Caco-2 (cell line): ENCODE data around the gene TALDO1. TPM values are rescaled to one million over a fixed set of nuclear protein-coding genes. Genes with fewer than 3 reads are reported as not detected.

ENCODE experiments used
- BruUV-seq: library from RNA; stranded (reverse); fragments of 400-500 nt; replicated peaks from 2 replicates; lab custom pipeline; 2021; lab: Mats Ljungman, UMichigan
- CTCF ChIA-PET: fragments of 300-600 bp; sonication (Branson Sonifier 250); formaldehyde crosslinking; loops from one replicate; lab custom pipeline; 2022; ENCODE audit warnings: antibody characterized with exemption; lab: Charles Lee
- POLR2A ChIA-PET: fragments of 300-600 bp; sonication (Branson Sonifier 250); formaldehyde crosslinking; loops from one replicate; lab custom pipeline; 2022; ENCODE audit warnings: antibody characterized with exemption; lab: Charles Lee
- DNase-seq, 2 experiments: peaks; one replicate each; pipeline versions ENCODE4 v3.0.0 to v3.0.0-alpha.2; 2020 to 2022
- H3K27me3 ChIP-seq: replicated peaks from 2 replicates; pipeline ENCODE4 v1.6.0; 2011; ENCODE audit warnings: low read length; ENCODE audit not compliant: control insufficient read depth, insufficient read depth
- H3K36me3 ChIP-seq: 2 replicates; pipeline ENCODE4 v1.5.1; 2011; ENCODE audit warnings: low read length; ENCODE audit not compliant: control insufficient read depth, insufficient read depth
- H3K4me1 ChIP-seq: fragments of 250-450 bp; sonication (Bioruptor Pico); 2 replicates; pipeline ENCODE4 v1.5.1; 2020; ENCODE audit warnings: mild to moderate bottlenecking
- H3K4me3 ChIP-seq: 2 replicates; pipeline ENCODE4 v1.5.1; 2011; ENCODE audit warnings: low read depth, mild to moderate bottlenecking, control low read depth, low read length
- H3K9me3 ChIP-seq: fragments of 250-450 bp; sonication (Bioruptor Pico); 2 replicates; pipeline ENCODE4 v1.5.1; 2020; ENCODE audit warnings: mild to moderate bottlenecking, moderate library complexity
- H3K27ac Mint-ChIP-seq: one replicate; pipeline ENCODE4 v1.8.0; 2022; ENCODE audit warnings: mixed read lengths; ENCODE audit not compliant: unreplicated experiment
- H3K27me3 Mint-ChIP-seq: one replicate; pipeline ENCODE4 v1.8.0; 2022; ENCODE audit warnings: mixed read lengths; ENCODE audit not compliant: insufficient read depth, unreplicated experiment
- H3K36me3 Mint-ChIP-seq: one replicate; pipeline ENCODE4 v1.8.0; 2022; ENCODE audit warnings: mild to moderate bottlenecking, mixed read lengths; ENCODE audit not compliant: insufficient read depth, unreplicated experiment
- H3K4me1 Mint-ChIP-seq: one replicate; pipeline ENCODE4 v1.8.0; 2022; ENCODE audit warnings: low read depth, mixed read lengths; ENCODE audit not compliant: unreplicated experiment
- H3K4me3 Mint-ChIP-seq: one replicate; pipeline ENCODE4 v1.8.0; 2022; ENCODE audit warnings: mild to moderate bottlenecking, moderate library complexity, mixed read lengths; ENCODE audit not compliant: unreplicated experiment
- H3K9me3 Mint-ChIP-seq: one replicate; pipeline ENCODE4 v1.8.0; 2022; ENCODE audit warnings: mixed read lengths; ENCODE audit not compliant: unreplicated experiment
- CTCF ChIP-seq, 2 experiments: fragments of 200-600 bp in 1 of 2; IDR thresholded peaks; 1 replicate in 1 of 2; 2 replicates in 1 of 2; pipeline versions ENCODE4 v1.5.1 to v1.8.0; 2011 to 2022; ENCODE audit warnings: antibody characterized with exemption in 1 of 2, control low read depth in 1 of 2, inconsistent platforms in 1 of 2, low read depth in 1 of 2, low read length in 1 of 2, mild to moderate bottlenecking in 1 of 2, moderate library complexity in 1 of 2; ENCODE audit not compliant: insufficient read depth in 1 of 2, severe bottlenecking in 1 of 2, unreplicated experiment in 1 of 2
- intact Hi-C: fragments of 100-400 bp; cut with micrococcal nuclease; formaldehyde crosslinking; loops from one replicate; pipeline ENCODE4 v1.10.0; 2022; ENCODE audit not compliant: unreplicated experiment
- total RNA-seq: library from RNA; stranded (reverse); gene quantifications from 2 replicates; pipeline ENCODE4 v1.2.3, GENCODE V29; 2022

Gene TALDO1
- total RNA-seq, 1 experiment from 2014 or later: 293 TPM

- no peaks in the 10 kb centered on the region for H3K9me3 Mint-ChIP-seq
- peak overlapping the region; percentile 72 for H3K27ac Mint-ChIP-seq
- POLR2A ChIA-PET: interaction anchor here (0.9 to 2.1 kb wide), 5 partner anchors 21 to 134 kb away, joined by 3 to 9 read pairs (median 3); partner anchors contain the start of genes DEAF1, RPLP2 and TMEM80
Measured at GRCh38 chr11:748007-748359, 719 bp downstream of the TALDO1 start.

GRCh38 chr11:749731-750130 lies 2.5 kb downstream of the TALDO1 start:
- Mint-ChIP-seq H3K27me3 (no peaks in the 10 kb centered on the region), H3K4me3 (peak overlapping the region; percentile 38), H3K36me3 (peaks cover 27% of the 10 kb centered on the region), H3K9me3 (no peaks in the 10 kb centered on the region), H3K27ac (no peak overlapping the region), H3K4me1 (no peaks in the 10 kb centered on the region)
- ChIA-PET POLR2A (interaction anchor here (0.6 kb wide), 1 partner anchor 33 kb away, joined by 7 read pairs; no protein-coding TSS in a partner anchor), CTCF (no interaction called here)
- intact Hi-C loops: no loop called here
- TF ChIP-seq CTCF (IDR thresholded peaks at IDR 0.05; ENCODE audit: insufficient read depth in 1 of 2, low read depth in 1 of 2, low read length in 1 of 2, severe bottlenecking in 1 of 2, unreplicated experiment in 1 of 2): no peak
- Histone ChIP-seq H3K4me3 (no peak overlapping the region), H3K4me1 (peaks cover 27% of the 10 kb centered on the region), H3K9me3 (no peaks in the 10 kb centered on the region), H3K27me3 (no peaks in the 10 kb centered on the region), H3K36me3 (no peaks in the 10 kb centered on the region; the same call in 1 of the 2 replicates)
- no TSS peak for BruUV-seq
- no peak for DNase-seq

More at GRCh38 chr11:748007-748359, 719 bp downstream of the TALDO1 start:
- intact Hi-C loops: no loop called here
- Histone ChIP-seq H3K4me3 (peak overlapping the region; percentile 96), H3K36me3 (no peaks in the 10 kb centered on the region; the same call in 1 of the 2 replicates), H3K9me3 (no peaks in the 10 kb centered on the region), H3K27me3 (no peaks in the 10 kb centered on the region), H3K4me1 (peaks cover 27% of the 10 kb centered on the region)
- Mint-ChIP-seq H3K4me3 (peak overlapping the region; percentile 93), H3K36me3 (peaks cover 27% of the 10 kb centered on the region), H3K27me3 (no peaks in the 10 kb centered on the region), H3K4me1 (no peaks in the 10 kb centered on the region)
- no peak for TF ChIP-seq CTCF (IDR thresholded peaks at IDR 0.05; ENCODE audit: insufficient read depth in 1 of 2, low read depth in 1 of 2, low read length in 1 of 2, severe bottlenecking in 1 of 2, unreplicated experiment in 1 of 2)
- no peak for DNase-seq
- CTCF ChIA-PET: interaction anchor here (0.7 kb wide), 1 partner anchor 49 kb away, joined by 3 read pairs; no protein-coding TSS in a partner anchor
- BruUV-seq: no TSS peak

- no peak overlapping the region for H3K4me3 Mint-ChIP-seq
- Histone ChIP-seq H3K27me3 (no peaks in the 10 kb centered on the region), H3K4me3 (no peak overlapping the region), H3K4me1 (no peaks in the 10 kb centered on the region), H3K9me3 (no peaks in the 10 kb centered on the region), H3K36me3 (peaks cover 16% of the 10 kb centered on the region)
- no TSS peak for BruUV-seq
- no peaks in the 10 kb centered on the region for H3K4me1 Mint-ChIP-seq
- H3K9me3 Mint-ChIP-seq: no peaks in the 10 kb centered on the region
- DNase-seq: no peak
- POLR2A ChIA-PET: no interaction called here
- CTCF ChIA-PET: interaction anchor here (0.6 kb wide), 1 partner anchor 206 kb away, joined by 3 read pairs; no protein-coding TSS in a partner anchor
- no peaks in the 10 kb centered on the region for H3K27me3 Mint-ChIP-seq
- H3K36me3 Mint-ChIP-seq: peaks cover 98% of the 10 kb centered on the region
- H3K27ac Mint-ChIP-seq: no peak overlapping the region
- intact Hi-C loops: no loop called here
- TF ChIP-seq CTCF (IDR thresholded peaks at IDR 0.05; ENCODE audit: insufficient read depth in 1 of 2, low read depth in 1 of 2, low read length in 1 of 2, severe bottlenecking in 1 of 2, unreplicated experiment in 1 of 2): no peak
Measured at GRCh38 chr11:760236-760635, 13.0 kb downstream of the TALDO1 start.
